ENCODE results near the gene KDELR1. TPM values are rescaled to one million over a fixed set of nuclear protein-coding genes. Genes with fewer than 3 reads are reported as not detected.

Gene KDELR1
- total RNA-seq, result 267 and 275 TPM in 2 replicates
- long read RNA-seq, transcript KDELR1-201 (5 exons, 1,557 nt), result major isoform, 15 of 19 reads
- long read RNA-seq, partial matches to known transcripts, result 0 of 19 reads
- long read RNA-seq, other reads (novel, unspliced or antisense), result 3 of 19 reads

- Mint-ChIP-seq H3K27ac (ENCODE audit: unreplicated experiment) (peak within 1 kb of the TSS; percentile 95), H3K27me3 (ENCODE audit: unreplicated experiment) (peaks cover 2% of the 10 kb centered on the region), H3K36me3 (ENCODE audit: unreplicated experiment) (peaks cover 16% of the 10 kb centered on the region), H3K4me1 (ENCODE audit: unreplicated experiment) (peaks cover 37% of the 10 kb centered on the region), H3K9me3 (ENCODE audit: unreplicated experiment) (no peaks in the 10 kb centered on the region), H3K4me3 (ENCODE audit: unreplicated experiment) (peak within 1 kb of the TSS; percentile 95)
- peak; percentile 94 for TF ChIP-seq CTCF (IDR thresholded peaks at IDR 0.05)
- DNase-seq (ENCODE audit: extremely low spot score, unreplicated experiment), result peak; percentile 94
Observed at GRCh38 chr19:48391100-48392005, at the start of gene KDELR1. Gene KDELR1, minus strand, starts transcription at chr19:48391551. Its CDS starts 193 bp downstream, at chr19:48391358.

GRCh38 chr19:48436586-48436985 lies 45.2 kb upstream of the KDELR1 start:
- Mint-ChIP-seq H3K4me1 (ENCODE audit: unreplicated experiment) (peaks cover 7% of the 10 kb centered on the region), H3K27me3 (ENCODE audit: unreplicated experiment) (no peaks in the 10 kb centered on the region), H3K4me3 (ENCODE audit: unreplicated experiment) (no peak overlapping the region), H3K9me3 (ENCODE audit: unreplicated experiment) (no peaks in the 10 kb centered on the region), H3K27ac (ENCODE audit: unreplicated experiment) (no peak overlapping the region), H3K36me3 (ENCODE audit: unreplicated experiment) (no peaks in the 10 kb centered on the region)
- no peak for DNase-seq (ENCODE audit: extremely low spot score, unreplicated experiment)
- no peak for TF ChIP-seq CTCF (IDR thresholded peaks at IDR 0.05)

DNA sequence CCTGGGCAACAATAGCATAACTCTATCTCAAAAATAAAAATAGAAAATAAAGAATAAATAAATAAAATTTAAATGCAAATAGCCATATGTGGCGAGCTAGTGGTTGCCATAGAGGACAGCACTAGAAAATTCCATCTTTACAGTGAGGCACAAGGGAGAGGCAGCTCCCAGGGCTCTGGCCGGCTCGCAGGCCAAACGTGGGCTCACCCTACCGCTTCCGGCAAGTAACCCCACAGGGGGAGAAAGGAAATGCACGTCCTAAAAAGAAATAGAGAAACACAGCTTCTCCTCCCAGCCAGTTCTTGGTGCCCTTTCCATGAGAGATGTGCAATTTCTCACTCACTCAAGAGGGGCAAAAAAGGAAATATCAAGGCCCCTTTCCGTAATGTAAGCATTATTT lies 42.0 kb upstream of the KDELR1 start:
- DNase-seq (ENCODE audit: extremely low spot score, unreplicated experiment), result no peak
- H3K4me1 Mint-ChIP-seq (ENCODE audit: unreplicated experiment), result peaks cover 7% of the 10 kb centered on the region
- H3K9me3 Mint-ChIP-seq (ENCODE audit: unreplicated experiment), result peaks cover 4% of the 10 kb centered on the region

GRCh38 chr19:48428670-48429069 lies 37.3 kb upstream of the KDELR1 start:
- DNase-seq (ENCODE audit: extremely low spot score, unreplicated experiment), result no peak
- Mint-ChIP-seq H3K27me3 (ENCODE audit: unreplicated experiment) (no peaks in the 10 kb centered on the region), H3K4me3 (ENCODE audit: unreplicated experiment) (no peak overlapping the region), H3K9me3 (ENCODE audit: unreplicated experiment) (peaks cover 4% of the 10 kb centered on the region), H3K4me1 (ENCODE audit: unreplicated experiment) (peaks cover 14% of the 10 kb centered on the region), H3K36me3 (ENCODE audit: unreplicated experiment) (no peaks in the 10 kb centered on the region), H3K27ac (ENCODE audit: unreplicated experiment) (no peak overlapping the region)
- TF ChIP-seq CTCF (IDR thresholded peaks at IDR 0.05), result no peak

More for the DNA sequence above, 42.0 kb upstream of the KDELR1 start:
- TF ChIP-seq CTCF (IDR thresholded peaks at IDR 0.05), result no peak
- H3K36me3 Mint-ChIP-seq (ENCODE audit: unreplicated experiment), result no peaks in the 10 kb centered on the region
- H3K27me3 Mint-ChIP-seq (ENCODE audit: unreplicated experiment), result no peaks in the 10 kb centered on the region
- no peak overlapping the region for H3K27ac Mint-ChIP-seq (ENCODE audit: unreplicated experiment)
- no peak overlapping the region for H3K4me3 Mint-ChIP-seq (ENCODE audit: unreplicated experiment)

- Mint-ChIP-seq H3K27me3 (ENCODE audit: unreplicated experiment) (no peaks in the 10 kb centered on the region), H3K9me3 (ENCODE audit: unreplicated experiment) (no peaks in the 10 kb centered on the region), H3K4me3 (ENCODE audit: unreplicated experiment) (peak overlapping the region; percentile 64), H3K36me3 (ENCODE audit: unreplicated experiment) (peaks cover 3% of the 10 kb centered on the region), H3K27ac (ENCODE audit: unreplicated experiment) (peak overlapping the region; percentile 97), H3K4me1 (ENCODE audit: unreplicated experiment) (peaks cover 17% of the 10 kb centered on the region)
- no peak for DNase-seq (ENCODE audit: extremely low spot score, unreplicated experiment)
- TF ChIP-seq CTCF (IDR thresholded peaks at IDR 0.05), result no peak
Observed at GRCh38 chr19:48424694-48425219, 33.4 kb upstream of the KDELR1 start.
